A549 (cell line): ENCODE measurements around the gene MYO15B. TPM values are rescaled to one million over a fixed set of nuclear protein-coding genes. Genes with fewer than 3 reads are reported as not detected.

Experiments
- ATAC-seq, 2 experiments: fragments of 200-7000 bp in 1 of 2; fragments of >200 bp in 1 of 2; cut with Nextera tagmentation in 1 of 2; cut with Tn5 transposase in 1 of 2; 3 replicates each; pipeline versions ENCODE4 v1.8.0 to v1.9.1; 2018 to 2020; ENCODE audit warnings: mild to moderate bottlenecking in 1 of 2, moderate library complexity in 1 of 2
- CTCF ChIA-PET: fragments of 300-600 bp; sonication (Branson Sonifier 250); formaldehyde crosslinking; extraction: SDS; loops from one replicate; lab custom pipeline; 2021; ENCODE audit warnings: antibody characterized with exemption, inconsistent platforms; lab: Yijun Ruan, JAX
- POLR2A ChIA-PET: fragments of 350-600 bp; formaldehyde crosslinking; extraction: SDS; loops from one replicate; lab custom pipeline; 2021; ENCODE audit warnings: antibody characterized with exemption, inconsistent platforms; lab: Yijun Ruan, JAX
- DNase-seq, 2 experiments: peaks; one replicate each; pipeline versions ENCODE4 v3.0.0 to v3.0.0-alpha.2; 2011 to 2016; ENCODE audit warnings: low read depth in 1 of 2, low spot score in 1 of 2
- FAIRE-seq: peaks from 2 replicates; lab custom pipeline; 2011; peaks lifted over from hg19 to GRCh38; lab: Jason Lieb, UNC
- H3K27ac ChIP-seq, 2 experiments: fragments of >200 bp; sonication (Bioruptor Twin); formaldehyde crosslinking; 3 replicates each; pipeline ENCODE4 v1.5.1; 2016 to 2017
- H3K4me1 ChIP-seq: fragments of >200 bp; sonication (Bioruptor Twin); formaldehyde crosslinking; 3 replicates; pipeline ENCODE4 v1.6.1; 2016
- H3K4me2 ChIP-seq: fragments of >200 bp; sonication (Bioruptor Twin); formaldehyde crosslinking; 3 replicates; pipeline ENCODE4 v1.6.1; 2016
- H3K4me3 ChIP-seq: fragments of >200 bp; sonication (Bioruptor Twin); formaldehyde crosslinking; 3 replicates; pipeline ENCODE4 v1.5.1; 2016
- H3K9me3 ChIP-seq: fragments of >200 bp; sonication (Bioruptor Twin); formaldehyde crosslinking; 3 replicates; pipeline ENCODE4 v1.6.1; 2016
- BHLHE40 ChIP-seq: IDR thresholded peaks from 2 replicates; pipeline ENCODE4 v1.6.1; 2012; ENCODE audit warnings: low read depth, low read length, inconsistent platforms
- CHD2 ChIP-seq: fragments of 150-350 bp; IDR thresholded peaks from 2 replicates; pipeline ENCODE4 v1.6.1; 2014; ENCODE audit warnings: low read length; ENCODE audit not compliant: partially characterized antibody
- CHD4 ChIP-seq: fragments of 200-600 bp; sonication (generic); IDR thresholded peaks from 2 replicates; pipeline ENCODE4 v1.6.1; 2016; ENCODE audit warnings: antibody characterized with exemption, mild to moderate bottlenecking, borderline replicate concordance
- EHMT2 ChIP-seq: fragments of 200-600 bp; sonication (generic); IDR thresholded peaks from 2 replicates; pipeline ENCODE4 v1.6.1; 2016; ENCODE audit warnings: antibody characterized with exemption, low read depth, mild to moderate bottlenecking, moderate library complexity
- EP300 ChIP-seq, 2 experiments: fragments of >200 bp; sonication (Bioruptor Twin); formaldehyde crosslinking; IDR thresholded peaks; 2 replicates in 1 of 2; 3 replicates in 1 of 2; pipeline ENCODE4 v1.6.1; 2016 to 2017
- FOSB ChIP-seq: fragments of 250-450 bp; sonication (Bioruptor Pico); IDR thresholded peaks from 2 replicates; pipeline ENCODE4 v1.5.0; 2020; ENCODE audit warnings: mild to moderate bottlenecking, moderate library complexity
- FOXS1 ChIP-seq: fragments of 250-450 bp; sonication (Bioruptor Pico); IDR thresholded peaks from 2 replicates; pipeline ENCODE4 v1.5.0; 2020; ENCODE audit warnings: mild to moderate bottlenecking, moderate library complexity
- HDAC2 ChIP-seq: fragments of 200-600 bp; sonication (generic); IDR thresholded peaks from 2 replicates; pipeline ENCODE4 v1.6.1; 2016
- HEYL ChIP-seq: fragments of 250-450 bp; sonication (Bioruptor Pico); IDR thresholded peaks from 2 replicates; pipeline ENCODE4 v1.8.0; 2021; ENCODE audit warnings: mild to moderate bottlenecking, moderate library complexity
- HOXB5 ChIP-seq: fragments of 250-450 bp; sonication (Bioruptor Pico); IDR thresholded peaks from 2 replicates; pipeline ENCODE4 v1.5.0; 2020; ENCODE audit warnings: mild to moderate bottlenecking, moderate library complexity
- JUN ChIP-seq, 2 experiments: fragments of >200 bp; sonication (Bioruptor Twin); formaldehyde crosslinking; IDR thresholded peaks; 2 replicates in 1 of 2; 3 replicates in 1 of 2; pipeline ENCODE4 v1.6.1; 2016 to 2017
- KDM1A ChIP-seq: fragments of 200-600 bp; sonication (generic); IDR thresholded peaks from 2 replicates; pipeline ENCODE4 v1.6.1; 2016; ENCODE audit warnings: low read depth, mild to moderate bottlenecking
- KDM5A ChIP-seq: fragments of 200-600 bp; sonication (generic); IDR thresholded peaks from 2 replicates; pipeline ENCODE4 v1.6.1; 2016; ENCODE audit warnings: antibody characterized with exemption, mild to moderate bottlenecking
- MYC ChIP-seq: IDR thresholded peaks from 2 replicates; pipeline ENCODE4 v1.6.1; 2012; ENCODE audit warnings: mild to moderate bottlenecking, inconsistent platforms, low read length, improper control_type of control experiment, borderline replicate concordance
- POLR2AphosphoS2 ChIP-seq: conservative IDR thresholded peaks from 2 replicates; pipeline ENCODE4 v1.6.1; 2012; ENCODE audit warnings: low read length, improper control_type of control experiment, inconsistent platforms
- RAD21 ChIP-seq, 2 experiments: fragments of >200 bp in 1 of 2; sonication (Bioruptor Twin) in 1 of 2; formaldehyde crosslinking in 1 of 2; IDR thresholded peaks in 1 of 2; conservative IDR thresholded peaks in 1 of 2; 2 replicates in 1 of 2; 3 replicates in 1 of 2; pipeline ENCODE4 v1.6.1; 2012 to 2018; ENCODE audit warnings: inconsistent platforms in 1 of 2
- RFX5 ChIP-seq: fragments of 450-650 bp; IDR thresholded peaks from 2 replicates; pipeline ENCODE4 v1.7.1; 2014; ENCODE audit warnings: antibody characterized with exemption, mild to moderate bottlenecking, moderate library complexity
- RNF2 ChIP-seq: fragments of 200-600 bp; sonication (generic); IDR thresholded peaks from 2 replicates; pipeline ENCODE4 v1.6.1; 2016; ENCODE audit warnings: low read depth, mild to moderate bottlenecking, antibody characterized with exemption, moderate library complexity, borderline replicate concordance
- SREBF2 ChIP-seq: fragments of 450-650 bp; IDR thresholded peaks from 2 replicates; pipeline ENCODE4 v1.6.1; 2014; ENCODE audit warnings: mild to moderate bottlenecking, moderate library complexity
- TP53 ChIP-seq: fragments of 250-450 bp; sonication (Bioruptor Pico); IDR thresholded peaks from 2 replicates; pipeline ENCODE4 v1.5.0; 2021; ENCODE audit warnings: mild to moderate bottlenecking, moderate library complexity
- ZC3H11A ChIP-seq: fragments of 450-650 bp; IDR thresholded peaks from 2 replicates; pipeline ENCODE4 v1.6.1; 2014; ENCODE audit warnings: antibody characterized with exemption, mild to moderate bottlenecking
- ZFP36 ChIP-seq: fragments of 450-650 bp; IDR thresholded peaks from 2 replicates; pipeline ENCODE4 v1.6.1; 2014; ENCODE audit warnings: borderline replicate concordance; ENCODE audit not compliant: partially characterized antibody
- WGBS: methylation state at CpG from one replicate; pipeline ENCODE4 v1.1.6; 2017; ENCODE audit errors: missing lambda C conversion rate; 5-methylcytosine and 5-hydroxymethylcytosine counted together
- polyA plus RNA-seq, 4 experiments: library from polyadenylated mRNA; depleted of rRNA in 3 of 4; stranded (reverse); fragments of >200 nt; fragmentation: RNase III in 1 of 4; extraction: RNeasy Plus Mini Kit Qiagen cat#74134 plus additional on column Dnase treatment in 1 of 4; gene quantifications; 2 replicates in 3 of 4; 3 replicates in 1 of 4; pipeline ENCODE4 v1.2.3, GENCODE V29; 2011 to 2017
- TF ChIP-seq, protein P1 (sequence below): IDR thresholded peaks from 2 replicates; pipeline ENCODE4 v1.6.1; 2012; ENCODE audit warnings: low read depth, borderline replicate concordance
- TF ChIP-seq, protein P2 (sequence below): fragments of >200 bp; sonication (Bioruptor Twin); formaldehyde crosslinking; IDR thresholded peaks from 3 replicates; pipeline ENCODE4 v1.6.1; 2016
- TF ChIP-seq, protein P3 (sequence below): IDR thresholded peaks from 2 replicates; pipeline ENCODE4 v1.6.1; 2012
- TF ChIP-seq, protein P4 (sequence below): fragments of 200-600 bp; sonication (generic); IDR thresholded peaks from 2 replicates; pipeline ENCODE4 v1.6.1; 2016; ENCODE audit warnings: antibody characterized with exemption, mild to moderate bottlenecking, moderate library complexity
- TF ChIP-seq, protein P5 (sequence below): fragments of 250-450 bp; sonication (Bioruptor Pico); IDR thresholded peaks from 2 replicates; pipeline ENCODE4 v1.5.0; 2021; ENCODE audit warnings: mild to moderate bottlenecking, moderate library complexity, borderline replicate concordance

The MYO15B gene
- polyA plus RNA-seq, 2 of the 4 experiments (the other 2 are of a cell fraction) = 12.4 to 33.9 TPM

DNA sequence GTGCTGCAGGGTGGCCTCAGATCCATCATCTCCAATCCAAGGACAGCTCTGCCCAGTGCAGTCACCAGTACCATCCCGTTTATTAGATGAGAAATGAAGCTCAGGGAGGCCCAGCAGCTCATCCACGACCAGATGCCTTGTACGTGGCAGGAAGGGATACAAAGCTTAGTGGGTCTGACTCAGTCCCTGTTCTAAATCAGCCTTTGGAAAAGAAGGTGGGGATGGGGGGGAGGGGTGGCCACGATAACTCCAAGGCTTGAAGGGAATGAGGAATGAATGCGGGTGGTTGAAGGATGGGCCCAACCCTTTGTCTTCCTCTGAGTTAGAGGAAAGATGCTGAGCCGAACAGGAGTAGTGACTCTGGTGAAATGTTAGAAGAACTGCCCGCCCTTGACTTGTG is 36.3 kb upstream of the MYO15B start:
- Histone ChIP-seq H3K4me3 (no peak overlapping the region), H3K9me3 (no peaks in the 10 kb centered on the region), H3K27ac (peak overlapping the region in 1 of 2 experiments; percentile 88; a peak in 3 of 6 replicates), H3K4me1 (peaks cover 57% of the 10 kb centered on the region), H3K4me2 (no peak overlapping the region)
- WGBS = 79% methylated on average over 7 of the region's 7 CpGs
- DNase-seq = no peak
- FAIRE-seq = no peak
- TF ChIP-seq EHMT2 (no peak), HDAC2 (no peak), TP53 (no peak), RFX5 (no peak), EP300 (IDR thresholded peaks at IDR 0.05) (no peak), KDM1A (no peak), BHLHE40 (no peak), HOXB5 (CRISPR knock-in tag) (no peak), RNF2 (no peak), JUN (IDR thresholded peaks at IDR 0.05) (no peak), KDM5A (no peak), FOSB (CRISPR knock-in tag) (no peak)
- TF ChIP-seq, protein P1, sequence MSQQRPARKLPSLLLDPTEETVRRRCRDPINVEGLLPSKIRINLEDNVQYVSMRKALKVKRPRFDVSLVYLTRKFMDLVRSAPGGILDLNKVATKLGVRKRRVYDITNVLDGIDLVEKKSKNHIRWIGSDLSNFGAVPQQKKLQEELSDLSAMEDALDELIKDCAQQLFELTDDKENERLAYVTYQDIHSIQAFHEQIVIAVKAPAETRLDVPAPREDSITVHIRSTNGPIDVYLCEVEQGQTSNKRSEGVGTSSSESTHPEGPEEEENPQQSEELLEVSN = no peak
- TF ChIP-seq, protein P2, sequence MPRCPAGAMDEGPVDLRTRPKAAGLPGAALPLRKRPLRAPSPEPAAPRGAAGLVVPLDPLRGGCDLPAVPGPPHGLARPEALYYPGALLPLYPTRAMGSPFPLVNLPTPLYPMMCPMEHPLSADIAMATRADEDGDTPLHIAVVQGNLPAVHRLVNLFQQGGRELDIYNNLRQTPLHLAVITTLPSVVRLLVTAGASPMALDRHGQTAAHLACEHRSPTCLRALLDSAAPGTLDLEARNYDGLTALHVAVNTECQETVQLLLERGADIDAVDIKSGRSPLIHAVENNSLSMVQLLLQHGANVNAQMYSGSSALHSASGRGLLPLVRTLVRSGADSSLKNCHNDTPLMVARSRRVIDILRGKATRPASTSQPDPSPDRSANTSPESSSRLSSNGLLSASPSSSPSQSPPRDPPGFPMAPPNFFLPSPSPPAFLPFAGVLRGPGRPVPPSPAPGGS = no peak
- TF ChIP-seq, protein P3, sequence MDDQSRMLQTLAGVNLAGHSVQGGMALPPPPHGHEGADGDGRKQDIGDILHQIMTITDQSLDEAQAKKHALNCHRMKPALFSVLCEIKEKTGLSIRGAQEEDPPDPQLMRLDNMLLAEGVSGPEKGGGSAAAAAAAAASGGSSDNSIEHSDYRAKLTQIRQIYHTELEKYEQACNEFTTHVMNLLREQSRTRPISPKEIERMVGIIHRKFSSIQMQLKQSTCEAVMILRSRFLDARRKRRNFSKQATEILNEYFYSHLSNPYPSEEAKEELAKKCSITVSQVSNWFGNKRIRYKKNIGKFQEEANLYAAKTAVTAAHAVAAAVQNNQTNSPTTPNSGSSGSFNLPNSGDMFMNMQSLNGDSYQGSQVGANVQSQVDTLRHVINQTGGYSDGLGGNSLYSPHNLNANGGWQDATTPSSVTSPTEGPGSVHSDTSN = no peak
- TF ChIP-seq, protein P4, sequence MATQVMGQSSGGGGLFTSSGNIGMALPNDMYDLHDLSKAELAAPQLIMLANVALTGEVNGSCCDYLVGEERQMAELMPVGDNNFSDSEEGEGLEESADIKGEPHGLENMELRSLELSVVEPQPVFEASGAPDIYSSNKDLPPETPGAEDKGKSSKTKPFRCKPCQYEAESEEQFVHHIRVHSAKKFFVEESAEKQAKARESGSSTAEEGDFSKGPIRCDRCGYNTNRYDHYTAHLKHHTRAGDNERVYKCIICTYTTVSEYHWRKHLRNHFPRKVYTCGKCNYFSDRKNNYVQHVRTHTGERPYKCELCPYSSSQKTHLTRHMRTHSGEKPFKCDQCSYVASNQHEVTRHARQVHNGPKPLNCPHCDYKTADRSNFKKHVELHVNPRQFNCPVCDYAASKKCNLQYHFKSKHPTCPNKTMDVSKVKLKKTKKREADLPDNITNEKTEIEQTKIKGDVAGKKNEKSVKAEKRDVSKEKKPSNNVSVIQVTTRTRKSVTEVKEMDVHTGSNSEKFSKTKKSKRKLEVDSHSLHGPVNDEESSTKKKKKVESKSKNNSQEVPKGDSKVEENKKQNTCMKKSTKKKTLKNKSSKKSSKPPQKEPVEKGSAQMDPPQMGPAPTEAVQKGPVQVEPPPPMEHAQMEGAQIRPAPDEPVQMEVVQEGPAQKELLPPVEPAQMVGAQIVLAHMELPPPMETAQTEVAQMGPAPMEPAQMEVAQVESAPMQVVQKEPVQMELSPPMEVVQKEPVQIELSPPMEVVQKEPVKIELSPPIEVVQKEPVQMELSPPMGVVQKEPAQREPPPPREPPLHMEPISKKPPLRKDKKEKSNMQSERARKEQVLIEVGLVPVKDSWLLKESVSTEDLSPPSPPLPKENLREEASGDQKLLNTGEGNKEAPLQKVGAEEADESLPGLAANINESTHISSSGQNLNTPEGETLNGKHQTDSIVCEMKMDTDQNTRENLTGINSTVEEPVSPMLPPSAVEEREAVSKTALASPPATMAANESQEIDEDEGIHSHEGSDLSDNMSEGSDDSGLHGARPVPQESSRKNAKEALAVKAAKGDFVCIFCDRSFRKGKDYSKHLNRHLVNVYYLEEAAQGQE = no peak
- POLR2A ChIA-PET = interaction anchor here (0.6 kb wide), 1 partner anchor 26 kb away, joined by 3 read pairs; the partner anchor contains the start of gene LLGL2
- ATAC-seq = no peak
- CTCF ChIA-PET = interaction anchor here (0.5 to 3.2 kb wide), 10 partner anchors 17 to 466 kb away, joined by 3 to 14 read pairs (median 4); partner anchors contain the start of genes SMIM5 and TSEN54

DNA sequence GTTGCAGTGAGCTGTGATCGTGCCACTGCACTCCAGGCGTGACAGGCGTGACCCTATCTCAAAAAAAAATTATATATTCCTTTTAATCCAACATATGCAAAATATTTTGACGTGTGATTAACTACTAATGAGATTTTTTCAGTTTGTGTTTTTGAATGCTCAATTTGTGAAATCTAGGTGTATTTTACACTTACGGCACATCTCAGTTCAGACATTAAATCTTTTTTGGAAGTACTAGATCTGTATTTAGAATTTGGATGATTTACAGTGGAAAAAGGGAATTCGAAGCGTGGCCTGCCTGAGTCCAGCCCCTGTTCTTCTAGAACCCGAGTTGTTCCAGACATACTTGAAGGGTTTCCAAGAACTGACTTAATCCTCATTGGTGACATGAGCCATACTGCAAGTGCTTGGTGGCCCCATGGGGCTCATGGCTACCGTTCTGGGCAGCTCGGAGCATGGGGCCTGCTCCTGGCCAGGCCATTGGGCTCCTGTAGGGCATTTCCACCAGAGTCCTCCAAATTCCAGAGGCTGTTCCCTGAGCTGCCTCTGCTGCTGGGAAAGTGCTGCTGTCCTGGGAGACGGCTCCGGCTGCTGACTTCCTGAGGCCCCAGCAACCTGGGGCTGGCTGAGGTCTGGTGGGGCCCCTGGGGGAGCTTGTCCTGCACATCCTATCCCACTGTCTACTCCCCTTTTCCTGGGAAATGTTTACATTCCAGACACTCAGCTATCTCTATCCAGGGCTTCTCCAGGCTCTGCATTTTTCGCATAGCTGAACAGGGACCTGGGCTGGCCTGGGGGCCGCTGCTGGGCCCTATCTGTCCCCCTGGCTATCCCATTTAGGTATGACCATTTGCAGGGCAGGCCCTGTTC is 34.9 kb upstream of the MYO15B start:
- peak in 1 of 2 experiments; percentile 36 for DNase-seq
- no peaks in the 10 kb centered on the region for H3K9me3 ChIP-seq
- H3K4me3 ChIP-seq = no peak overlapping the region
- H3K27ac ChIP-seq = peak overlapping the region; percentile 54 to 83
- CTCF ChIA-PET = interaction anchor here (0.6 to 3.2 kb wide), 12 partner anchors 10 to 236 kb away, joined by 3 to 14 read pairs (median 3); partner anchors contain the start of genes LLGL2 and TSEN54
- no peak for FAIRE-seq
- POLR2A ChIA-PET = no interaction called here
- H3K4me2 ChIP-seq = peak overlapping the region; percentile 36
- 73% methylated on average over 14 of the region's 14 CpGs for WGBS
- H3K4me1 ChIP-seq = peaks cover 70% of the 10 kb centered on the region
- peak in 1 of 2 experiments; percentile 12; a peak in 3 of 6 replicates for ATAC-seq
- TF ChIP-seq MYC (no peak), ZC3H11A (no peak), POLR2AphosphoS2 (no peak), SREBF2 (no peak), KDM1A (no peak), RAD21 (conservative IDR thresholded peaks at IDR 0.05 in 1 of 2, IDR thresholded peaks at IDR 0.05 in 1 of 2) (no peak), CHD4 (no peak), FOXS1 (CRISPR knock-in tag) (no peak), HEYL (no peak), ZFP36 (no peak), CHD2 (no peak)
- TF ChIP-seq, protein P5, sequence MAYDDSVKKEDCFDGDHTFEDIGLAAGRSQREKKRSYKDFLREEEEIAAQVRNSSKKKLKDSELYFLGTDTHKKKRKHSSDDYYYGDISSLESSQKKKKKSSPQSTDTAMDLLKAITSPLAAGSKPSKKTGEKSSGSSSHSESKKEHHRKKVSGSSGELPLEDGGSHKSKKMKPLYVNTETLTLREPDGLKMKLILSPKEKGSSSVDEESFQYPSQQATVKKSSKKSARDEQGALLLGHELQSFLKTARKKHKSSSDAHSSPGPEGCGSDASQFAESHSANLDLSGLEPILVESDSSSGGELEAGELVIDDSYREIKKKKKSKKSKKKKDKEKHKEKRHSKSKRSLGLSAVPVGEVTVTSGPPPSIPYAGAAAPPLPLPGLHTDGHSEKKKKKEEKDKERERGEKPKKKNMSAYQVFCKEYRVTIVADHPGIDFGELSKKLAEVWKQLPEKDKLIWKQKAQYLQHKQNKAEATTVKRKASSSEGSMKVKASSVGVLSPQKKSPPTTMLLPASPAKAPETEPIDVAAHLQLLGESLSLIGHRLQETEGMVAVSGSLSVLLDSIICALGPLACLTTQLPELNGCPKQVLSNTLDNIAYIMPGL = no peak
- TF ChIP-seq, protein P1 = no peak
